ENCODE results near the gene STK32C.

- TF ChIP-seq CTCF (IDR thresholded peaks at IDR 0.05) (no peak), POLR2A (IDR thresholded peaks at IDR 0.05) (no peak), EP300 (IDR thresholded peaks at IDR 0.05) (no peak), POLR2AphosphoS5 (IDR thresholded peaks at IDR 0.05) (no peak)
These were observed 33.3 kb upstream of the STK32C start for GRCh38 chr10:132341017-132341416.

Data from upper lobe of left lung (tissue), 4 donors.